Amniotic stem cell (primary cell): ENCODE measurements around the gene ARL6IP6.

Source experiments
- DNase-seq: peaks from one replicate; lab custom pipeline; 2025; lab: John Stamatoyannopoulos, UW

The ARL6IP6 gene

DNA sequence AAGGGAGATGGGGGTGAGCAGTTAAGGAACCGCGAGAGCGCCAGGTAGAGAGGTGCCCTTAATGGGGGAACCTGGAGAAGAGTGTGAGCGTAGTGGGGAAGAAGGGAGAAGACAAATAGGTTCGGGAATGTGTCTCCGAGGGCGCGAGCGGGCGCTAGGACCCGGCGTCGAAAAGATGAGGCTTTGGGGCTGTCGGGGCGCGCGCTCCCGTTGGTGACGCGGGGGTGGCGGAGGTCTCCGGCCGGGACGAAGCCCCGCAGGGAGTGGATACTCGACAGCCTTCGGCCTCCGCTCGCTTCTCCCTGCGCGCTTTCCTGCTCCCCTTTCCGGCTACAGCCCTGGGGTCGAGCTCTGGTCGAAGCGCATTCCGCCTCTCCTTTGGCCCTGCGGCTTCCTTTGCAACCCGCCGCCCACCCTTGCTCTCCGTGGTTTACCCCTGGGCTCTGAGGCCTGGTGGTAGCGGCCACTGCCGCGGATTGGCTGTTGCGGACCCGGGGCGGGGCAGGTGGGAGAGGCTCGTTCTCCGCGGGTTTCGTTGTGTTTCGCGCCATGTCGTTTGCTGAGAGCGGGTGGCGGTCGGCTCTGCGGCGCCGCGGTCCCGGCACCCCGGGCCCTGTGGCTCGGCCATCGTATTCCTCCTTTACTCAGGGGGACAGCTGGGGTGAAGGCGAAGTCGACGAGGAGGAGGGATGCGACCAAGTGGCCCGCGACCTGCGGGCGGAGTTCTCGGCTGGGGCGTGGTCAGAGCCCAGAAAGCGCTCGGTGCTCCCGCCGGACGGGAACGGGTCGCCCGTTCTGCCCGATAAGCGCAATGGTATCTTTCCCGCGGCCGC lies at the start of gene ARL6IP6:
ARL6IP6 (plus strand) TSS at position 545 of the 833 bp plus-strand sequence; CDS start at position 550, 5 bp downstream.
- DNase-seq: peak; percentile 85

DNA sequence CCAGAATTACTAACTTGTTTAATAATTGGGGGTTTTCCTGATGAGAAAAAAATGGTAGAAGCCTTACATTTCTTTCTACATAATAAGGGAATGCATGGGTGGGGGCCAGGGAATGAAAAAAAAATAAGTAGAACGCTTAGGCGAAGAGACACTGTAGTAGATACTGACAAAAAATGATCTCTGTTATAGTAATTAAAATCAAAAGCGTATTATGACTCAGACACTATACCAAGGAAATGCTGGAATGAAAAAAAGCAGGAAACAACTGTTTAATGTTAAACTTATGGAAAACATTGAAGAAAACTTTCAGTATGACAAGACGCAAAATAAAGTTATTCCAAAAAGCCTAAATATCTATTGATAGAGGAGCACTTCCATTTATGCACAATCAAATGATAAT lies 44.1 kb upstream of the ARL6IP6 start:
- DNase-seq: no peak

- no peak for DNase-seq
Measured at GRCh38 chr2:152676461-152676860, 42.0 kb upstream of the ARL6IP6 start.

GRCh38 chr2:152678808-152679207 lies 39.6 kb upstream of the ARL6IP6 start:
- no peak for DNase-seq

GRCh38 chr2:152682663-152683062 lies 35.8 kb upstream of the ARL6IP6 start:
- DNase-seq: no peak

- DNase-seq: no peak
Measured at GRCh38 chr2:152683400-152683799, 35.0 kb upstream of the ARL6IP6 start.

DNA sequence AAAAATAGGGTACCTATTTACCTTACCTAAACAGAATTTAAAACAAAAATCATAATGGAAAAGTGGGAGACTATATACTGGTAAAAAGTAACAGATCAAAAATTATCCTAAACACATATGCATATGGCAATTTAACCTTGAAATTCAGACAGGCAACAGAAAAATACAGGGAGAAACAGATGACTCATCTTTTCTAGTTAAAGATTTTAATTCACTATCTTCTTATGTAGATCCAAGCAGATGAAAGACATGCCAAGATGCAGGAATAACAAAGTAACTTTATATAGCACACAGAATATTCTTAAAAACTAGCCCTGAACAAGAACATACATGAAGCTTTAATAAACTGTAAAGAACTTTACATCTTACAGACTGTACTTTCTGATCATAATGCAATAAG lies 32.1 kb upstream of the ARL6IP6 start:
- DNase-seq: no peak

GRCh38 chr2:152693033-152693432 lies 25.4 kb upstream of the ARL6IP6 start:
- no peak for DNase-seq

GRCh38 chr2:152694161-152694661 lies 24.2 kb upstream of the ARL6IP6 start:
- DNase-seq: peak; percentile 31

GRCh38 chr2:152695763-152696162 lies 22.7 kb upstream of the ARL6IP6 start:
- no peak for DNase-seq

DNA sequence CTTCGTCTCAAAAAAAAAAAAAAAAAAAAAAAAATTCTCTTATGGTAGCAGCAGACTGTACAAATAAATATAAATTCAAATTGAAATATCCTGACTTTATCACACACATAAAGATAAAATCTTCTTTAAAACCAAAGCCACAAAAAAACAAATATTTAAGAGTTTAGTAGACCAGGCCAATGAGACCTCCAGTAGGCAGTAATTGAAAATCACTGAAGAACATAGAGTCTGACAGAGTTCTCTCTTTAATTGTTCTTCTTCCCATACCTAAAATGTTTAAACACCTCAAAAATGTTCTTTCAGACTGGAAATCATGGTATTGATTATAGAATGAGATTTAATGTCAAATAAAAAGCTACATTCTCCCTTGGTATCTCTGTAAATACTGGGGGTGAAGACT lies 21.9 kb upstream of the ARL6IP6 start:
- DNase-seq: no peak

DNA sequence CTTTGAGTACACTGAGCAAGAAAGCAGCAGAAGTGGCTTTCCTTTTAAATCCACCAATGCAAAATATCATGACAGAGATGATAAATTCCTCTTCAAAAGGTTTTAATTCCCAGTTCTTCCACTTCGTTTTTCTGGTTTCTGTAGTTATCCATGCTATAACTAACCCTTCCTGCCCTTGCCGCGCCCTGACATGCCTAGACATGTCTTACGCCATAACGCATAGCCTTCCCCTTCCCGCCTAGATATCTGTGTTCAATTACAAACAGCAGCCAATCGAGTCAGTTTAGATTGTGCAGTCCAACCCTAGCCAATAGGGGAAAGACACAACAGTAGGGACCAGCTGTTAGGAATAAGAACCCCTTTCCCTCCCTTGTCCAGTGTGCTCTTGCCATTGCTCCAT lies 17.2 kb upstream of the ARL6IP6 start:
- DNase-seq: no peak

DNA sequence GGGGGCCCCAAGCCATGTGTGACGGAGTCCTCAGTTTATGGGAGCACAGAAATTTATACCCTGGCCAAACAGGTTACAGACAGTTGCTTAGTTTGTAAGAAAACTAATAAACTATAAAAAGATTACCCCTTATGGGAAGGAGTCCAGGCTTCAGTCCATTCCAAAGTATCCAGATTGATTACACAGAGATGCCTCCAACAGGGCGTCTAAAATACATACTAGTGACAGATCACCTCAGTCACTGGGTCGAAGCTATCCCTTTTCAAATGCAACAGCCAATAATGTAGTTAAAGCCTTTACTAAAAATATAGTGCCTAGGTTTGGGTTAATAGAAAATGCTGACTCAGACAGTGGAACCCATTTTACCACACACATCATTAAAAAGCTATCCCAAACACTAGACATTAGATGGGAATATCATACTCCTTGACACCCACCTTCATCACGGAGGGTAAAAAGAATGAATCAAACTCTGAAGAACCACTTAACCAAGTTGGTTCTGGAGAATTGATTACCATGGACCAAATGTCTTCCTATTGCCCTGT lies 11.9 kb upstream of the ARL6IP6 start:
- no peak for DNase-seq

DNA sequence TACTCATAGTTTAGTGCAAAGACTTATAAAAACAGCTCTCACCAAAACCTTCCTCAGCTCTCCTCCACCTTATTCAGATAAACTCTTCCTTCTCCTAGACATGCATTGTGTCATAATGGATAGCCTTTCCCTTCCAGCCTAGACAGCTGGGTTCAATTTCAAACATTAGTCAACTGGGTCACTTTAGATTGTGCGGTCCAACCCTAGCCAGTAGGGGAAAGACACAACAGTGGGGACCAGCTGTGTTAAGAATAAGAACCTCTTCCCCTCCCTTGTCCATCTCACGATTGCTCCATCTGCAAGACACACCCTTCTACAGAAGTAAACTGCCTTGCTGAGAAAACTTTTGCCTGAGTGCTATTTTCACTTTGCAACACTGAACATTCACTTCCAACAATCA lies 9.7 kb upstream of the ARL6IP6 start:
- no peak for DNase-seq

DNA sequence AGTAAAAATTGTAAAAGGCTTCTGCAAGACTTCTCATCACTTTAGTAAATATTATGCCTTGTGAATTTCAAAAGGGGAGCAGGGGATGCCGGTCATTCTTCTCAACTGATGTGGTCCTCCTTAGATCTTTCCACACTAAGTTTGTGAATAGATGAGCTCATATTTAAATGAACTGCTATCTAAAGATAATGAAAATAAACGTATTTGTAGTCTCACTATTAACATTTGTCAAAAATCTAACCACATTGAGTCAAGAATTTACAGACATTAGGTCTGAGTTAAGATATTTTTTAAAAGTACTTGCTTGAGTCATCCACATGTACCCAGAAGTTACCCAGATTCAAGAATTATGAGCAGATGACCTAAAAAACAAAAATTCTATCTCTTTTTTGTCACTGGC lies 7.7 kb upstream of the ARL6IP6 start:
- DNase-seq: no peak

DNA sequence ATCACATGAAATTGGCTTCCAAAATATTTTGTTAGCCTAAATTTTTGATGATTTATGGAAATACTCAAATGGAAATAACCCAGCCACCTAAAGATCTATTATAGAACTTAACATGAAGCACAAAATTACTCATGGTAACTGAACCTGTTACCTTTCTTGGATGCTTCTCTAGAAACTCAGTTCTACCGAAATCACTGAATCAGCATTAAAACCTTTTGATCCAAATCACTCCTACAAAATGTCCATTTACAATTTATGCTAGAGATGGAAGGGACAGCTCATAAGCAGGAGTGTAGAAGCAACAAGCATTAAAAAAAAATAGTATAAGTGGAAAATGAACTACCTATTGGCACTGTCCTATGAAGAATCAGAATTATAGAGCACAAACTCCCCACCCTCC lies 3.3 kb upstream of the ARL6IP6 start:
- no peak for DNase-seq

GRCh38 chr2:152715854-152716428 lies 2.5 kb upstream of the ARL6IP6 start:
- no peak for DNase-seq

GRCh38 chr2:152716805-152717227 lies 1.6 kb upstream of the ARL6IP6 start:
- DNase-seq: no peak

DNA sequence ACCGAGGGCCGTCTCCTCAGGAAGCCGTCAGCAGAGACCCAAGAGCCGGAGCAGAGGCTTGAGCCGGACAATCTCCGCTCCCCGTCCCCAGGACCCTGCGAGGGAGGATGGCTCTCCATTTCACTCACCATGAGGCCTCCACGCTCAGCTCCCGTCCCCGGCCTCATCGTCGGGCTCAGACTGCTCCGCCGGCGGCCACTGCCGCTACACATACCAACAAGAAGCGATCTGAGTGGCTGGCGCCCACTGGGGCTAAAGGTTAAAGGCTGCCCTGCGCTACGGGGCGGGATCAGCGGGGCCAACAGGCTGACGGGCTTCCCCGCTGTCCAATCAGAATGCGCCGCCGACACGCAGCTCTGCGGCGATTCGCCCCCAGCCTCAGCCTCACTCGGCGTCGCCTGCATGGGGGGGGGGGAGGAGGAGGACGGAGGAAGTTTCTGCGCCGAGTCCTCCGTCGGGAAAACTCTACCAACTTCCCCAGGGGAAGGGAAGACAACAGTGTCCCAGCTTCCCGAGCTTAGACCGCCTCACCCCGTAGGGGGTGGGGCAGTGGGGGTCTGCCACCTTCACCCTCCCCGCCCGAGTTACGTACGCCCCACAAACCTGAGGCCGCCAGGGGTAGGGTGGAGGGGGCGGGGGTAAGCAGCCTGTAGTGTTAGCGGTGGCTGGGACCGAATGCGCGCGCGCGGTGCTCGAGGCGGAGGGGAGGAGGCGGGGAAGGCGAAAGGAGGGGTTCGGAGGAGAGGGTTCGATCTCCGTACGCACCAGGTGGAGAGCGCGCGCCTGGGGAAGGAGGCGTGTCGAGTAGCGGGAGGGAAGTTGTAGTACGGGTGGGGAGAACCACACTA lies 968 bp upstream of the ARL6IP6 start, which contains the start of gene PRPF40A:
PRPF40A (minus strand) TSS at position 234 of the 848 bp plus-strand sequence; CDS start at position 212, 22 bp downstream.
- peak; percentile 98 for DNase-seq

DNA sequence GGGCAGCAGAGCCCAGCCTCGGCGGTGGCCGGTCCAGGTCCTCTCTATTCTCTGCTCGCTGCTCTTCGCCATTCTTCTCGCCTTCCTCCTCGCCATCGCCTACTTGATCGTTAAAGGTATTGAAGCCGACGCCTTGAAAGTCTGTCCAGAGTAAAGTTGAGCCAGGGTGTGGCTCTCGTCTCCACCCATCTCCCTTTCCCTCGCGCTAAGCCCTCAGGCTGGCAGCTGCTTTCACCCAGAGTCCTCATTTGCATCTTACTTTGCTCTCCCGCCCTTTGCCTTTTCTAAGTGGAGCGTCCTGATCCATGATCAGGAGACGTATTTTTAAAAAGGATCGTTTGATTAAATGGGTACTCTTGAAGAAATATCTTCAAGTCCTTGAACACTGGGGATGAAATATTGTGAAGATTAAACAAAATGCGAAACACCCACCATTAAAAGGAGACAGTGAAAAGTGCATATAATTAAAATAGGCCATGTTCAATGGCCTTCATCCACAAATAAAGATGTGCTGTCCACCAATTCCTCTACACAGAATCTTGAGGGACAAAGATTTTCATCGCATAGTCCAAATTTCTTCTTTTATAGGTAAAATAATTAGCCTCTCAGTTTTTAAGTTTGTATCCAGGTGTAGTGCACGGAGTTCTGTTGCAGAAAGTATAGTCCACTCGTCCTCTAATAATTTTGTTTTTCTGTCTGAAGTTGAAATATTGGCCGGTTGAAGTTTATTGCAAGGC lies 657 bp downstream of the ARL6IP6 start:
- DNase-seq: no peak

- DNase-seq: no peak
Measured at GRCh38 chr2:152720794-152721193, 2.4 kb downstream of the ARL6IP6 start.
